AG10803 (cell line): ENCODE data around the gene KDM4B.
A peak's percentile ranks its signal among the peaks of the same experiment; 100 is the strongest.

Experiments used
- DNase-seq: peaks from one replicate; pipeline ENCODE4 v3.0.0; 2010; ENCODE audit warnings: low read depth
- H3K4me3 ChIP-seq: 2 replicates; pipeline ENCODE4 v1.5.1; 2011; ENCODE audit warnings: mild to moderate bottlenecking, low read length, control low read depth
- TF ChIP-seq, protein P1 (sequence below): conservative IDR thresholded peaks from 2 replicates; pipeline ENCODE4 v1.5.1; 2011; ENCODE audit warnings: mild to moderate bottlenecking, low read length, control low read depth, inconsistent platforms

KDM4B gene

DNA sequence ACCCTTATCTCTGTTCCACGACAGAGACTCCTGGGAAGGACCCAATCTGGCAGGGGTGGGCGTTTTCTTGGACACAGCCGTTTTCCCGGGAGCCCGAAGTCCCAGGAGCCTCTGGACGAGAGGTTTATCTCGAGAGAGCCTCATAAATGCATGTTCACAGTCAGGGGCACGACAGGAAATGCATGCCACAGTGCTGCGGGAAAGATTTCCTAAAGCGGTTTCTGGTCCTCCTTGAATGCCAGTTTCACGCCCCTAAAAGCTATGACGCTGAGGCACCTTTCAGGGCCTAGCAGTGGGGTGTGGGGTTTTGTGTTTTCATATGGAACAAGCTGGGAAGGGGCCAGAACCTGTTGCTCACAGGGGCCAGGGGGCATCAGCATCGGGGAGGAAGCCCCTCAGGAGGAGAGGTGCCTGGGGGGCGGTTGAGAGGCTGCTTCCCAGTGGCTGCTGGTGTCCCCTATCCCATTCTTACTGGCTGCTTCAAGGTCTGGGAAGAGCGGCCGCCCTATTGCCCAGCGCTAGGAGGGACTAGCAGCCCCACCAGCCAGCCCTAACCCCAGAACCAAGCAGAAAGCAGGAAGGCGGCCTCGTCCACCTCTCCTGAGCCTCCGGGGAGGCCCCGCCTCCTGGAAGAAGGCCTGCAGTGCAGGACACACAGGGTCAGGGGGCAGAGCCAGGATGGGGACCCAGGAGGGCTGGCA is 157.0 kb downstream of the KDM4B start:
- TF ChIP-seq, protein P1, sequence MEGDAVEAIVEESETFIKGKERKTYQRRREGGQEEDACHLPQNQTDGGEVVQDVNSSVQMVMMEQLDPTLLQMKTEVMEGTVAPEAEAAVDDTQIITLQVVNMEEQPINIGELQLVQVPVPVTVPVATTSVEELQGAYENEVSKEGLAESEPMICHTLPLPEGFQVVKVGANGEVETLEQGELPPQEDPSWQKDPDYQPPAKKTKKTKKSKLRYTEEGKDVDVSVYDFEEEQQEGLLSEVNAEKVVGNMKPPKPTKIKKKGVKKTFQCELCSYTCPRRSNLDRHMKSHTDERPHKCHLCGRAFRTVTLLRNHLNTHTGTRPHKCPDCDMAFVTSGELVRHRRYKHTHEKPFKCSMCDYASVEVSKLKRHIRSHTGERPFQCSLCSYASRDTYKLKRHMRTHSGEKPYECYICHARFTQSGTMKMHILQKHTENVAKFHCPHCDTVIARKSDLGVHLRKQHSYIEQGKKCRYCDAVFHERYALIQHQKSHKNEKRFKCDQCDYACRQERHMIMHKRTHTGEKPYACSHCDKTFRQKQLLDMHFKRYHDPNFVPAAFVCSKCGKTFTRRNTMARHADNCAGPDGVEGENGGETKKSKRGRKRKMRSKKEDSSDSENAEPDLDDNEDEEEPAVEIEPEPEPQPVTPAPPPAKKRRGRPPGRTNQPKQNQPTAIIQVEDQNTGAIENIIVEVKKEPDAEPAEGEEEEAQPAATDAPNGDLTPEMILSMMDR = no peak
- H3K4me3 ChIP-seq = no peak overlapping the region

DNA sequence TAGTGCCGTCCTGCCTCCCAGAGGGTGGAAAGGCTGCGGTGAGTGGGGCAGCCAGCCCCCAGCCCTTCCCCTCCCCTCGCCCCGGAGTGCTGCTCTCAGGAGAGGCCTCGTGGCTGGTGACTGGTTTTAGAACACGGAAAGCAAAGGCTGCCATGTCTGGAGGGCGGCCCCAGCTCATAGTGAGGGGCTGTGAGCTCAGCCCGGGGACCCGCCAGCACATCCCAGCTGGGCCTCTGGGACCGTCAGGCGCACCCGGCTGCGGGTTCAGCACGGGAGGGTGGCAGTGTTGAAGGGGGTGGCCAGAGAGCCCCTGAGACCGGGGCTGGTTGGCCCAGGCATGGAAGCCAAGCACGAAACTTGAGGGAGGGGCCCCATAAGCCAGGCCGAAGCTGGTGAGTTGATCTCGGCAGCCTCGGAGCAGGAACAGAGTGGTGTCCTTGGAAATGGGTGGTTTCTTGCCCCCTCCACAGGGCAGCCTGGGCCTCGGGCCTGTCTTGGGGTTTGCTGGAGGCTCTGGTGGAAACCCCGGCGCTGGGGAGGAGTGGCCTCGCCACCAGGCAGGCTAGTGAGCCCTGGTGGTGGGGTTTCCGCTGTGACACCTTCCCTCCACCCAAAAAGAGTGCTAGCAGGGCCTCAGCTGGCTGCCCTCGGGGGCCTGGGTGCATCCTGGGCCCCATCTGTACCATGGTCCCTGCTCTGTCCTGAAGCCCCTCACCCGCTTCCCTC is 157.7 kb downstream of the KDM4B start:
- no peak for DNase-seq
- H3K4me3 ChIP-seq = no peak overlapping the region

More for the DNA sequence above, 157.0 kb downstream of the KDM4B start:
- DNase-seq = no peak

DNA sequence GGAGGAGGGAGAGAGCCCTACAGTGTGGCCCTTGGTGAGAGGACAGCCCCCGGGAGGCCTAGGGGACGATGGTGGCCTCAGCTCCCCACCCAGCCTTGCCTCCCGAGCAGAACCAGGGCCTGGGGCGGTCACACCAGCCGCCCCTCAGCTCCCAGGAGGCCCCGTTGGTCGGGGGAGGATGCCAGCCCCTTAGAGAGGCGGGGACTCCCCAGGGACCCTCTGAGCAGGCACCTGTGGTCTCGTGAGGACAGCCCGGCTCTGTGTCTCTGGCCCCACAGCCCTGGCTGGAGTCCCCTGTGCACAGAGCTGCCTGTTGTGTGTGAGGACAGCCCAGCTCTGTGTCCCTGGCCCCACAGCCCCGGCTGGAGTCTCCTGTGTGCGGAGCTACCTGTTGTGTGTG is 158.8 kb downstream of the KDM4B start:
- TF ChIP-seq, protein P1 = no peak
- H3K4me3 ChIP-seq = no peak overlapping the region
- no peak for DNase-seq

More for the DNA sequence above, 157.7 kb downstream of the KDM4B start:
- TF ChIP-seq, protein P1 = no peak

DNA sequence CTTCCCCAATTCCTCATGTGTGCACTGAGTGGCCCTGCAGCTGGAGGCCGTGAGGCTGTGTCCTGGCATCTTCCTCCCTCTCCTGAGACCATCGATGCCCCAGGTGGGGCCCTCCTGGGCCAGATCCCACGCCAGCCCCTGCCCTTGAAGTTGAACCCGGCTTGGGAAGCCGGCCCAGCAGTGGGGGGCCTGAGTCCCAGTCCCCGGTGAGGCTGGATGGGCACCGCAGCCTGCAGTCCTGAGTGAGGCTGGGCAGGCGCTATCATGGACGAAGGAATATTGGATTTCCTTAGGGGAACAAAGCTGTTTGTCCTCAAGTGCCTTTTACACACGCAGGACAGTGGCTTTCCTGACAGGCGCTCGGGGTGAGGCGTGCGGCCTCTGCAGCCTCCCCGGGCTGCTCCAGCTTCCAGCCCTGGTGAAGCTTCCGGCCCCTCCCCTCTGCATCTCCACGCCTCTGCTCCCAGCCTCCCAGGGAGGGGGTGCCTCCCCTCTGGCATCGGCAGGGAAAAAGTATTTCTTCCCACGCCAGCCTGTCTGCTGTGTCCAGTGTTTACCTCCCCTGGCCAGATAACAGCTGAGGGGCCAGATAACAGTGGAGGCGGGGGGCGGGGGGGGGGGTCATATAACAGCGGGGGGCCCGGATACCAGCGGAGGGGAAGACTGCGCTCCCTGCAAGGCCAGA is 159.5 kb downstream of the KDM4B start:
- TF ChIP-seq, protein P1 = no peak
- peak; percentile 43 for DNase-seq
- H3K4me3 ChIP-seq = no peak overlapping the region

DNA sequence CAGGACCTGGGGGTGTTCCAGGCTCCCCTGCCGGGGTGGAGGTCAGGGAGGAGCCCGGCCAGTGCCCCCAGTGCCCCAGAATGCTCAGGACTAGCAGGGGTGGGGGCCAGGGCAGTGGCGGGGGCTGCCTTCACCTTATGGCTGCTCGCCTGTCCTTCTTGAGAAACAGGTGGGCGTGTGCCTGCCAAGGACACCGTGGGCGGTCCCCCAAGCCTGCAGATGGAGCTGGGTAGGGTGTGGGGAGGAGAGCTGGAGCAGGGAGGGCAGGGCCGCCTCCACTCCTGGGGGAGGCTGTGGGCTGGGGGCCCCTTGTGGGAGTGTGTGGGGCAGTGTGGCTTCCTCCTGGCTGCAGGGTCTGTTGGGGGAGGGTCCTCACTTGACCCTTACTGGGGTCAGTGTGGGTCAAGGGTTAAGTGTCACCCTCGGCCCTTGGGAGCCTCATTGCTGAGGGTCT is 160.1 kb downstream of the KDM4B start:
- TF ChIP-seq, protein P1 = no peak
- H3K4me3 ChIP-seq = no peak overlapping the region
- DNase-seq = no peak

DNA sequence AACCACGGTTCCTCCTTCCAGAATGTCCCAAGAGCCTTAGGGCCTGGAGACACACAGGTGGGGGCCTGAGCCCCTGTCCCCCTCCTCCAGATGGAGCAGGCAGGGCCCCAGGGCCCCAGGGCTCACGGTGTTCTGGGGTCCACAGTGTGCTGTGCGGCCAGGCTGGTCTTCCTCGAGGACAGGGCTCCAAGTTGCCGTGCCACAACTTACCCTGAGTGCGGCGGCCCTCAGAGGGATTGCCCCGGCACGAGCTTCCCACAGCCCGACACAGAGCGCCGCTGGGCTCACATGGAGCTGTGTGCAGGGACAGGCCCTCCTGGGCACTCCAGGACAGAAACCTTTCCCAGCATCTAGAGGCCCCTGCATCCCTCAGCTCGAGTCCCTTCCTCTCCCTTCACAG is 160.8 kb downstream of the KDM4B start:
- TF ChIP-seq, protein P1 = no peak
- no peak for DNase-seq
- no peak overlapping the region for H3K4me3 ChIP-seq
